Amniotic epithelial cell (primary cell): ENCODE data around the gene LILRA2.
"Not testable (repeated sequence)": the region's sequence is repeated elsewhere in the genome, so short reads cannot be mapped to it uniquely, and the experiment has no call there.

ENCODE experiments used
- DNase-seq: peaks from one replicate; pipeline ENCODE4 v3.0.0-alpha.2; 2010; ENCODE audit warnings: low read depth

The LILRA2 gene

DNA sequence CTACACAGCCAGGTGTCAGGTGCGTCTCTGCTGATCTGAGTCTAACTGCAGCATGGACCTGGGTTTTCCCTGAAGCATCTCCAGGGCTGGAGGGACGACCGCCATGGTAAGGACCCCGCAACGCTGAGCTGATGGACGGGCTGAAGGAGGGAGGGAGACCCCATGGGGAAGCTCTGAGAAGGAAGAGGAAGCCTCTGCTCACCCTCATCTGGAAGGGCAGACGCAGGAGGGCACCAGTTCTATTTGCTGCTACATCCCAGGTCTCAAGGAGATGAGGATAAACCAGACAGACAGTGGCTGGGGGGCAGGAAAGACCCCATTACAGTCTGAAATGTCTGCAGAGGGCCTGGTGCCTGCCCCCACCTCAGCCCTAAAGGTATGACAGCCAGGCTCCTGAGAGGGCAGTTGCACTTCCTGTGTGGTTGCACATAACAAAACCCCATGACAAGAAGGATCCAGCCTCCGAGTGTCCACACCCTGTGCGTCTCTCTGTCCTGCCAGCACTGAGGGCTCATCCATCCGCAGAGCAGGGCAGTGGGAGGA, at the start of gene LILRA2:
LILRA2 (plus strand) TSS at position 461 of the 543 bp plus-strand sequence. CDS start 89 bp downstream, outside the sequence.
- no peak for DNase-seq

DNA sequence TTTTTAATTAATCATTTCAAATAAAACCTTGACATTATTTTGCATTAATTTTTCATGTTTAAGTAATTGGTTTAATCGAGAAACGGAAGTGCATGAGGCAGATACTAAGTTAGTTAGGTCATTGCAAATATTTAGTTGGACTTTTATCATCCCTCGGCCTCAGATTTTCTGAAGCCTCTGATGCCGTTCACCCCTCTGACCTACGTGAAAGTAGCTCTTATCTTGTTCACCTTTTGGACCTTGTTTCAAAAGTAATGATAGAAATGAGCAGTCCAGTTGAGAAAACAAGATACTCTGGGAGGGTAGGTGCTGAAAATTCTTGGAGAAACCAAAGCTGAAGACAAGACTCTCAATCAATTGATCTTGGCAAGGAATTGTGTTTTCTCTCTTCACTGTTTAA, 48.0 kb upstream of the LILRA2 start:
- DNase-seq = no peak

DNA sequence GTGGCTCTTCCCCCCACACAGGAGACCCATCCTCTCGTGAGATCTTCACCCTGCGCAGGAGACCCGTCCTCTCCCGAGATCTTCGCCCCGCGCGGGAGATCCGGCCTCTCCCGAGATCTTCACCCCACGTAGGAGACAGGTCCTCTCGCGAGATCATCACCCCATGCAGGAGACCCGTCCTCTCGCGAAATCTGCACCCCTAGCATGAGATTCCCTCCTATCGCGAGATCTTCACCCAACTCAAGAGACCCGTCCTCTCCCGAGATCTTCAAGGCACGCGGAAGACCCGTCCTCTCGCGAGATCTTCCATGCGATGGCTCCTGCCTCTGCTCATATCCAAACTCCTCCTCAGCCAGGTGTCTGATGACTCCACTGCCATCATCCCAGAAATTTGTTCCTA, 46.6 kb upstream of the LILRA2 start:
- DNase-seq = no peak

DNA sequence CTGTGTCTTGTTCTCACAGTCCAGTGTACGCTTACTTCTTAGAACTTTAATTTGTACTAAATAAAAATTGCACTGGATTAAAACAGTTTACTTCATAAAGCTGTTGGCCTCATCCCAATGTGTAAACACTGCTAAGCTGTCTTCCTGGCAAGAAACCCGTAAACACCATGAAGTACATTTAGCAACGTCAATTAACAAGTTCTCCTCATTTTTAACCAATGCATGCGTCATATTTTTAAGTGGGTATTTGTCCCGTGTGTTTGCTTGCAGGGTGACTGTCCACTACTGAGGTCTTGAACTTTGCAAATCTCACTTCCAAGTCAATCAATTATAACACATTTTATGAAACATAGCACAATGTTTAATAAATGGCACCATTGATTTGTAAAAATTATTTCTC, 42.7 kb upstream of the LILRA2 start:
- no peak for DNase-seq

DNA sequence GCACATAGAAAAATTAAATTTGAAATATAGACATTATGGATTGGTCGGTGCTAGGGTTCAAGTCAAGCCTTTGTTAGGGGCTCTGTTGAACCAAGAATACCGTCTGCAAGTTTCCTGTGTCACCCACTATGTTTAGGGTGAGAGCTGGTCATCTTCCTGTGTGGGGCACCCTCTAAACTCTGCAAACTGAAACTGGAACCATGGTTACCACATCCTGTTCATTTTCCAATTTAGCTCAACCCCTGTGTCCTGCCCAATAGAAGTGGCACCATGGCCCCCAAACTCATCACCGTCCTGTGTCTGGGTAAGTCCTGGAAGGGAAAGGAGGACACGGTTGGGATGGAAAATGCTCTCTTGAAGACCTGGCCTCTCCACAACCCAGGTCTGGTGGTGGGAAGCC, 41.1 kb upstream of the LILRA2 start:
- no peak for DNase-seq

DNA sequence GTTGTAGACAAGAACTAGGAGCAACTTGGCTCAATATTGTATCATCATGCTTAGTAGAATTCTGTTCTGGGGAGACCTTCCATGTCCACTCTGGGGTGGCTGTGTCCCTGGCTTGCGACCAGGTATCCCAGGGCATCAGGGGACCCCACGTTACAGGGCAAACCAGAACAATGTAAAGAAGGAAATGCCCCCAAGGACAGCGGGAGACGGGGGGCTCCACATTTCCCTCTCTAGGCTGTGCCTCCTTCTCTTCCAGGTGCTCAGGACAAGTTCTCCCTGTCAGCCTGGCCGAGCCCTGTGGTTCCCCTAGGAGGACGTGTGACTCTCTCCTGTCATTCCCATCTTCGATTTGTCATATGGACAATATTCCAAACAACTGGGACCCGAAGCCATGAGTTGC, 40.1 kb upstream of the LILRA2 start:
- no peak for DNase-seq

DNA sequence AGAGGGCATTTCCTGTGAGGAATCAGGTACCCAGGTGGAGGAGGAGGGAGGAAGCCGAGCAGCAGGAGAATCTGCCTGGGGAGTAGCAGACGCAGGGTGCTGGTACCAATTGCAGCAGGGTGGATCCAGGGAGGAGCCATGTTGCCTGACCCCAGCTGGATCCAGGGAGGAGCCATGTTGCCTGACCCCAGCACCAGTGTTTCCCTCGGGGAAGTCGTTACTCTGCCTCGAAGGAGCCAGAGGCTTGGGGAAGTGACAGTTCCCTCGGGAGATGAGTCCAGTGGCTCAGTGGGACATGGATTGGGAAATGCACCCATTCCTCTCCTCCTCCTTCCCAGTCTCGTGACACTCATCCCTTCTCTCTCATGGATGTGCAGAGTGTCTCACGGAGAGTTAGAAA, 39.4 kb upstream of the LILRA2 start:
- no peak for DNase-seq

DNA sequence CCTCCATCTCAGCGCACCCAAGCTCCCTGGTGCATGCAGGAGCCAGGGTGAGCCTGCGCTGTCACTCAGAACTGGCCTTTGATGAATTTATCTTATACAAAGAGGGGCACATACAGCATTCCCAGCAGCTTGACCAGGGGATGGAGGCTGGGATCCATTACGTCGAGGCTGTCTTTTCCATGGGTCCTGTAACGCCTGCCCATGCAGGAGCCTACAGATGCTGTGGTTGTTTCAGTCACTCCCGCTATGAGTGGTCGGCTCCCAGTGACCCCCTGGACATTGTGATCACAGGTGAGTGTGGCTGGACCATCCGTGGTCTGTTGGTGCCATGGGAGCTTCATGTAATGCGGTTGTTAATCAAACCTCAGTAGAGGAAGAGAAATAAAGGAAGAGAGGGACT, 38.0 kb upstream of the LILRA2 start:
- no peak for DNase-seq

DNA sequence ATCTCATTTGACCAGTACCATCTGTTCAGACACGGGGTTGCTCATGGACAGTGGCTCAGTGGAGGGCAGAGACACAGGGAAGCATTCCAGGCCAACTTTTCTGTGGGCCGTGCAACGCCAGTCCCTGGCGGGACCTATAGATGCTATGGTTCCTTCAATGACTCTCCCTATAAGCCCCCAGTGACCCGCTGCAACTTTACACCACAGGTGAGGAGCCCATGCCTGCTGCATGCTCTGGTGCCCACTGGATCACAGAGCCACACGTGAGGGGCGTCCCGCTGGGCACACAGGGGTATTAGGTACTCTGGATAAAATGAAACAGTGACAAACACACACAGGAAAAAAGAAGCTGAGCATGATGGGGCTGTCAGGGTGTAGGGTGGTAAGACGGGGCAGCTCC, 36.6 kb upstream of the LILRA2 start:
- no peak for DNase-seq

DNA sequence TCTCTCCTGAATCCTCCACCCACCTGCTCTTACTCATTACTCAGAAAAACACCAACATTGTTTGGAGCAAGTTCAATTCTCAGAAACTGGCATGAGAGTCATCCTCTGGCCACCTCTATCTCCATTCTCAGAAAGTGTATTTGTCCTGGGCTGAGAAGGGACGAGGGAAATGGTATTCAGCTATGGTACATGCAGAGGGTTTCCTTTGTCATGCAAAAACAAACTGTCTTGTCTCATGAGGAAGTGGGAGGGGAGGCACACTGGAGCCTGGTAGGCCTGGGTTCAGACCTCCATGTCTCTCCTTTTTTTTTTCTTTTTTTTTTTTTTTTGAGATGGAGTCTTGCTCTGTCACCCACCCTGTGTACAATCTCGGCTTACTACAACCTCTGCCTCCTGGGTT, 31.9 kb upstream of the LILRA2 start:
- no peak for DNase-seq

DNA sequence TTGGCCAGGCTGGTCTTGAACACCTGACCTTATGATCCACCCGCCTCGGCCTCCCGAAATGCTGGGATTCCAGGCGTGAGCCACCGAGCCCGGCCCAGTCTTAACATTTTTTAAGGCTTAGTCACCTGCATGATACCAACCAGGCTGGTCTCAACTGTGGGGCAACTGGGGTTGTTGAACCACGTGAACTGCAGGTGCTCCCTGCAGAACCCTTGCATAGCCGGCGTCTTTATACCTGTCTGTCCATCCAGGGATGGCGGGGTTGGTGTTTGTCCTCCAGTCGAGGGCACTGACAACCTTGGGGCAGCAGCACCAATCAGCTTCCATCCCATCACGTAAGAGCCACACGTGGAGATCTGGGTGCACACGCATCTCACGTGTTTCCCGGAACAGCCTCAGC, 24.8 kb upstream of the LILRA2 start:
- DNase-seq = no peak

DNA sequence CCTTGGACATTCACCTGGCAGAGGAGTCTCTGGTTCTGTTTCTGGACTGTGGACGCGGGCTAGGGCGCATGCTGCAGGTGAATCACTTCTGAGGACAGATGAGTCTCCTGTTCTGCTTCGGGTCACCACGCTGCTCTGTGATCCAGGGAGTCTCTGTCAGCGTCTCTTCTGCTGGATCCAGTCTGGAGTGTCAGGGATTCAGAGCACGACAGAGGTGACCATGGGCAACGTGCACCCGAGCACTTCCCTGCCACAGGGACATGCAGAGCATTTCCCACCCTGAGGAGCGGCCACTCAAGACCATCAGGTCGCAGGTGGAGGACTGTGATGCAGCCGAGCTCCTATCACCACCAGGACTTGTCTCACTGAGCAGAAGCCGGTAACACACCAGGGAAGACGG, 24.4 kb upstream of the LILRA2 start:
- DNase-seq = no peak

DNA sequence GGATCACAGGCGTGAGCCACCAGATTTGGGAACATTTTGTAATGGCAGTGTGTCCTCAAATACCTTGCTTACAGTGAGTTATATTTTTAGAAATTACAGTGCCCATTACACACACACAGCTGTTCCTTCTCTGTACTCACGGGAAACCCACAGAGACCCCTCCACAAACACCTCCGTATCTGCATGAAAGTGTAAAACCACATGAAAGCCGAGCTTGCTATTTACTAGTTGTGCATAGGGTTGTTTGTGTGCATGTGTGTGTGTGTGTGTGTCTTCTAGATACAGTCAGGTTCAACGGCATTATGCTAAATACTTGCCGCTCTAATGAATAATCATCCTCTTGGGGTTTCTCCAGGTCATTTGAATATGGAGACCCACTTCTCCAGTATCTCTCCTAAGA, 22.3 kb upstream of the LILRA2 start:
- DNase-seq = no peak

DNA sequence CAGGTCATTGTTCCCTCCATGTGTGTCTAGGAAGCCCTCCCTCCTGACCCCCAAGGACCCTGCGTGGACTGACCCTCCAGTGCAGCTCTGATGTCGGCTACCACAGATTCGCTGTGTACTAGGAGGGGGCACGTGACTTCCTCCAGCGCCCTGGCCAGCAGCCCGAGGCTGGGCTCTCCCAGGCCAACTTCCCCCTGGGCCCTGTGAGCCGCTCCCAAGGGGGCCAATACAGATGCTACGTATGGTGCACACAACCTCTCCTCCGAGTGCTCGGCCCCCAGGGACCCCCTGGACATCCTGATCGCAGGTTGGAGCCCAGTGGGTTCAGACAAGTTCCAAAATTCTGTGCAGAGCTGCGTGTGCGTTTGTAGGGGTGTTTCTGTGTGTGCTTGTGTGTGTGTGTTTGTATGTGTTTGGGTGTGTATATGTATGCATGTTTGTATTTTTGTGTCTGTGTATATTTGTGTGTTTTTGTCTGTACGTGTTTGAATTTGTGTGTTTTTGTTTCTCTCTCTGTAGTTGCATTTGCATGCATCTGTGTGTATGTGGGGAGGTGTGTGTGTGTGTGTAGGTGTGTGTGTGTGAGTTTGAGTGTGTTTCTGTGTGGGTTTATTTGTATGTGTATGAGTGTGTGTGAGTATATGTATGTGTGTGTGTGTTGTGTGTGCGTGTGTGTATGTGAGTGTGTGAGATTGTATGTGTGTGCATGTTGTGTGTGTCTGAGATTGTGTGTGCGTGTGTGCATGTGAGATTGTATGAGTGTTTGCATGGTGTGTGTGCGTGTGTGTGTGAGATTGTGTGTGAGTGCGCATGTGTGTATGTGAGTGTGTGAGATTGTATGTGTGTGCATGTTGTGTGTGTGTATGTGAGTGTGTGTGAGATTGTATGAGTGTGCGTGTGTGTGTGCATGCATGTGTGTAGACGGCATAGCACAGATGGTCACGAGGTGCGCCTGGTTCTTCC, 21.4 kb upstream of the LILRA2 start:
- DNase-seq = no peak

DNA sequence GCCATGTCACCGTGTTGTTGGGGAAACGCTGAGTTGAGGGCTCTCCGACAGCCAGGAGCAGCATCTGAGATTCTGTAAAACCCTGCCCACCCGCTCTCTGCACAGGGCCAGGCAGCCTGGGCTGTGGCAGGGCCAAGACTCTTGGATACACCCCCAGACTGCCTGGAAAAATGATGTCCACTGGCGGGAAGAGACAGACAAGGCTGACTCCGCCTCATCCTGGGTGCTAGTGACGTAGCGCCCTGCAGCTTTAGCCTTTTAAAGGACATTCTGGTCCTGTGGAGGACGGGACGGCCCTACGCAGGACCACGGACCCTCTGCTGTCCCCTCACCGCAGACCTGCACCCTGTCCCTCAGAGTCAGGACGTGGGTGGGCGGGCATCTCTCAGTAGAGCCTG, 20.7 kb upstream of the LILRA2 start:
- DNase-seq = no peak

DNA sequence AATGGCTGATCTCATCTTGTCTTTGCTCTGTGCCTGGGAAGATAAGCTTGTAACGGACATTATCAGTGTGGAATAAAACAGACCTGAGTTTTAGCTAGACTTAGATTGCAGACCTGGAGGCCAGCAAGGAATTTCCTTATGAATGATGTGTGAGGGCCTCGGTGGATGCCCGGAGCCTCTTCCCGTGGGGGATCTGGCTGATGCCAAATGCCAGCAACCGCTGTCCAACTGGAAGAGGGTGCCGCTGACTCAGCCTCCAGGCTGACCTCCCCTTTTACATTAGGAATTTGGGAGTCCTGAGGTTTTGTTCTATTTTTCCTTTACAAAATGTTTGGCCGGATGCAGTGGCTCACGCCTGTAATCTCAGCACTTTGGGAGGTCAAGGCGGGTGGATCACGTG, 19.6 kb upstream of the LILRA2 start:
- DNase-seq = no peak

DNA sequence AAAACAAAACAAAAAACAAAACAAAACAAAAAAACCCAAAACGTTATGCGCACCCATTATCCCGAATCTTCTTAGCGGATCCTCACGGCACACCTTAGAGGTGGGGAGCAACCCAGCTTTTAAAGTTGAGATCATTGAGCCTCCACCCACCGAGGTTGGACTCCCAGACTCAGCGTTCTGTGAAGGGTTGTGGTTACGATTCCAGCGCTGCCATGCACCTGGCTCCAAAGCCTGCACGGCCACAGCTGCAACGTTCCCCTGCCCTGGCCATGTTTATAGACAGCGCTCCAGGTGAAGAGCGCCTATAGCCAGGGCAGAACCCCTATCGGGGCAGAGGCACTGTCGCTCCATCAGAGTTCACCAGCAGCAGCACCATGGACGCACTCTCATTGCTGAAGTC, 18.7 kb upstream of the LILRA2 start:
- DNase-seq = no peak

DNA sequence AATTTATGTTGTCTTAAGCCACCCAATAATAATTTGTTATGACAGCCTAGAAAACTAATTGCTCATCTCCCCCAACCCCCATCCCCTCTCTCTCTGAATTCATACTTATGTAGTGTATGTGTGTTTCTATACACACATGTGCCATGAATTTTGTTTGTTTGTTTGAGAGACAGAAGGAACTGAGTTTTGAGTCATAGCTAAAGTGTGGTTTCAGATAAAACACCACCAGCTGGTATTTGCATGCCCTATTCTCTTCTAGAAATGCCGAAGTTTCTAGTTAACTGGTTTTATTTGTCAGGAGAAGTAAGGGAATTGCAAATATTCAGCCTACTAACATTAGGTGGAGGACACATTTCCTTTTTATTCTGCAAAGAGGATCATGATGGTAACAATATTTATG, 17.4 kb upstream of the LILRA2 start:
- no peak for DNase-seq

DNA sequence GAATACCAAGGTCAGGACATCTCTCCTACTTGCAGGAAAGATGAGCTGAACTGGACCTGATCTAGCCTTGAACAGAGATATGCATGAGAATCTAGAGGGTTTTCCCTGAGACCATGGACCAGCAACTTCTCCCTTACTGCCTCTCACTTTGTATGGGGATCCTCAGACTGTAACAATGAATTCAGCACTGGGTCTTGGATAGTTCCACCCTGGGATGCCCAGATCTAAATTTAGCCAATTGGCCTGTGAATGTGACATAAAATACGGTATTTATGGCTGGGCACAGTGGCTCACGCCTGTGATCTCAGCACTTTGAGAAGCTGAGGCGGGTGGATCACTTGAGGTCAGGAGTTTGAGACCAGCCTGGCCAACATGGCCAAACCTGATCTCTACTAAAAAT, 15.3 kb upstream of the LILRA2 start:
- DNase-seq = no peak

DNA sequence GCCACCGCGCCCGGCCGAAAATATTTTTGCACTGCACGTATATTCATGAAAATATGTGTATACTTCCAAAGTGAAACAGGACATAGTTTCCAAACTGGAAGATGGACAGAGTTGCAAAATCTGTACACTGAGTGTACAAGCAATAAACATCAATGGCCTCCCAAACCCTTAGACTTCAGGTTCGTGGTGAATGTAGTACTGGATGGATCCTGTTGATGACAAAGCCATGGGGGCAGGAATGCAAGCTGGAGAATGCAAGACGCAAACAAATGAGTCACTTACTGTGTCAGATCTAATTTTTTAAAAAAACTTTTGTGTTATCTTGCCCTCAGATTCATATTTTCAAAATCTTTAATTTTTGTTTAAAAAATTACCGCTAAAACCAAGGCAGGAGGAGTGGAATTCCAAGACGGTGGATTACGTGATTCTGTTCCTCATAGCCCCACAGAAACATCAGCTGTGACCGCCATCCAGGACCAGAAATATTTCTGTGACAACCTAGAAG, 12.7 kb upstream of the LILRA2 start:
- DNase-seq = no peak

DNA sequence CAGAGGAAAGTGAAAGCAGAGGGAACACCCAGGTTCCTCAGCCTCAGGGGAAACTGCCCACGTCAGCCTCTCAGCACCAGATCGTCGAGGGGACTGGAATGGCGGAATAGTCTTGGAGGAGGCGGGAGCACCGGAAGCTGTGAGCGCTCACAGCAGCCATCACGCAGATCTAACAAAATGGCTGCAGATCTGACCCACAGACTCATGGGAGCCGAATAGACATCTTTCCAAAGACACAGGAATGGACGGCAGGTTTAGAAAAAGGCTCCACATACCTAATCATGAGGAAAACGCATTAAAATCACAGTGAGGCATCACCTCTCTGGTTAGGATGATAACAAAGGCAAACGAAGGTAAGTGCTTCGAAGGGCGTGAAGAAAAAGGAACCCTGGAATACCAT, 11.8 kb upstream of the LILRA2 start:
- DNase-seq = no peak

DNA sequence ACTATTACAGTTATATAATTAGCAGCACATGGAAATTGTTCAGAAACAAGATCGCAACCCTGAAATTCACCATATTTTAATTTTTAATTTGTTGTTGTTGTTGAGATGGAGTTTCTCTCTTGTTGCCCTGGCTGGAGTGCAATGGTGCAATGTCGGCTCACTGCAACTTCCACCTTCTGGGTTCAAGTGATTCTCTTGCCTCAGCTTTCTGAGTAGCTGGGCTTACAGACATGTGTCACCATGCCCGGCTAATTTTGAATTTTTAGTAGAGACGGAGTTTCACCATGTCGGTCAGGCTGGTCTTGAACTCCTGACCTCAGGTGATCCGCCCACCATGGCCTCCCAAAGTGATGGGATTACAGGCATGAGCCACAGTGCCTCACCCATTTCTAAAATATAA, 10.4 kb upstream of the LILRA2 start:
- not testable (repeated sequence) for DNase-seq

DNA sequence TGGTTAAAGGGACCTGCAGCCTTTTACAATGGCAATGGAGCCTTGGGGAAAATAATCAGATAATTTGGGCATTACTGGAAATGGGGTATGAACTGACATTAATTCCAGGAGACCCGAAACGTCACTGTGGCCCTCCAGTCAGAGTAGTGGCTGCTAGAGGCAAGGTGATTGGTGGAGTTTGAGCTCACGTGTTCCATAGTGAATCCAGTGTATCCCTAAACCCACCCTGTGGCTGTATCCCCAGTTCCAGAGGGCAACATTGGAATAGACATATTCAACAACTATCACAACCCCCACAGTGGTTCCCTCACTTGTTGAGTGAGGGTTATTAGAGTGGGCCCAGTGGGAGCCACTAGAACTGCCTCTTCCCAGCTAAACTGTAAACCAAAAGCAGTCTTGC, 3.3 kb upstream of the LILRA2 start:
- DNase-seq = no peak
